IMR-90 (cell line): ENCODE measurements around the gene ZNF611. TPM values are rescaled to one million over a fixed set of nuclear protein-coding genes. Genes with fewer than 3 reads are reported as not detected.

ENCODE experiments used
- ATAC-seq: fragments of 200-7000 bp; cut with Tn5 transposase; 2 replicates; pipeline ENCODE4 v1.9.1; 2020; ENCODE audit warnings: low read depth, mild to moderate bottlenecking, moderate library complexity
- BruUV-seq: library from RNA; stranded (reverse); fragments of 400-500 nt; replicated peaks from 2 replicates; lab custom pipeline; 2021; lab: Mats Ljungman, UMichigan
- CTCF ChIA-PET: fragments of 300-600 bp; formaldehyde crosslinking; extraction: SDS; loops from one replicate; lab custom pipeline; 2021; ENCODE audit warnings: antibody characterized with exemption; lab: Yijun Ruan, JAX
- POLR2A ChIA-PET: fragments of 300-600 bp; sonication (Branson Sonifier 250); formaldehyde crosslinking; loops from one replicate; lab custom pipeline; 2022; ENCODE audit warnings: antibody characterized with exemption; ENCODE audit not compliant: unreplicated experiment; lab: Charles Lee
- DNase-seq: peaks from one replicate; pipeline ENCODE4 v3.0.0; 2013
- H2AFZ ChIP-seq: replicated peaks from 2 replicates; pipeline ENCODE3; 2013; ENCODE audit warnings: low read length, mild to moderate bottlenecking; ENCODE audit not compliant: poor library complexity
- H2AK5ac ChIP-seq: 2 replicates; pipeline ENCODE4 v1.6.1; 2013; ENCODE audit warnings: low read depth, low read length, inconsistent platforms
- H2AK9ac ChIP-seq: replicated peaks from 2 replicates; pipeline ENCODE3; 2013; ENCODE audit warnings: mild to moderate bottlenecking, low read depth, low read length, moderate library complexity; ENCODE audit not compliant: poor library complexity
- H2BK120ac ChIP-seq: 2 replicates; pipeline ENCODE4 v1.6.1; 2013; ENCODE audit warnings: low read depth, low read length, inconsistent platforms
- H2BK15ac ChIP-seq: 3 replicates; pipeline ENCODE4 v1.6.1; 2013; ENCODE audit warnings: low read depth, low read length, inconsistent platforms
- H2BK20ac ChIP-seq: 2 replicates; pipeline ENCODE4 v1.6.1; 2013; ENCODE audit warnings: low read depth, mild to moderate bottlenecking, inconsistent platforms, low read length, moderate library complexity
- H2BK5ac ChIP-seq: 2 replicates; pipeline ENCODE4 v1.6.1; 2013; ENCODE audit warnings: mild to moderate bottlenecking, low read depth, low read length, inconsistent platforms; ENCODE audit not compliant: poor library complexity, severe bottlenecking
- H3K14ac ChIP-seq: replicated peaks from 2 replicates; pipeline ENCODE4 v1.6.1; 2013; ENCODE audit warnings: low read depth, low read length, inconsistent platforms
- H3K18ac ChIP-seq: 2 replicates; pipeline ENCODE4 v1.6.1; 2013; ENCODE audit warnings: low read depth, low read length, control low read depth
- H3K23ac ChIP-seq: 2 replicates; pipeline ENCODE4 v1.6.1; 2013; ENCODE audit warnings: low read depth, low read length, inconsistent platforms
- H3K27ac ChIP-seq: 2 replicates; pipeline ENCODE4 v1.5.1; 2013; ENCODE audit warnings: mild to moderate bottlenecking, control low read depth, low read length; ENCODE audit not compliant: insufficient read depth
- H3K27me3 ChIP-seq: 2 replicates; pipeline ENCODE4 v1.6.1; 2013; ENCODE audit warnings: low read length; ENCODE audit not compliant: control insufficient read depth, insufficient read depth
- H3K36me3 ChIP-seq: 2 replicates; pipeline ENCODE4 v1.6.1; 2013; ENCODE audit warnings: low read length, mixed read lengths; ENCODE audit not compliant: control insufficient read depth, insufficient read depth
- H3K4ac ChIP-seq: 2 replicates; pipeline ENCODE4 v1.6.1; 2013; ENCODE audit warnings: low read depth, low read length, inconsistent platforms
- H3K4me1 ChIP-seq: 2 replicates; pipeline ENCODE4 v1.6.1; 2013; ENCODE audit warnings: low read length, mixed read lengths; ENCODE audit not compliant: control insufficient read depth, insufficient read depth
- H3K4me2 ChIP-seq: 2 replicates; pipeline ENCODE4 v1.6.1; 2013; ENCODE audit warnings: low read depth, mild to moderate bottlenecking, control low read depth, low read length, moderate library complexity
- H3K4me3 ChIP-seq: 2 replicates; pipeline ENCODE4 v1.5.1; 2013; ENCODE audit warnings: low read depth, mild to moderate bottlenecking, control low read depth, low read length, moderate library complexity; ENCODE audit not compliant: insufficient read depth
- H3K56ac ChIP-seq: 2 replicates; pipeline ENCODE4 v1.6.1; 2013; ENCODE audit warnings: low read length, inconsistent platforms; ENCODE audit not compliant: insufficient read depth; ENCODE audit errors: extremely low read depth
- H3K79me1 ChIP-seq, 2 experiments: 2 replicates each; pipeline ENCODE4 v1.6.1; 2013; ENCODE audit warnings: low read length in 2 of 2, inconsistent platforms in 1 of 2, low read depth in 1 of 2
- H3K9ac ChIP-seq: 2 replicates; pipeline ENCODE4 v1.6.1; 2013; ENCODE audit warnings: low read depth, low read length, control low read depth
- H3K9me1 ChIP-seq: 2 replicates; pipeline ENCODE4 v1.6.1; 2013; ENCODE audit warnings: low read length, inconsistent platforms; ENCODE audit not compliant: insufficient read depth
- H3K9me3 ChIP-seq: 2 replicates; pipeline ENCODE4 v1.6.1; 2013; ENCODE audit warnings: low read length; ENCODE audit not compliant: control insufficient read depth, insufficient read depth
- H4K20me1 ChIP-seq: 2 replicates; pipeline ENCODE4 v1.6.1; 2013; ENCODE audit warnings: low read length, inconsistent platforms; ENCODE audit not compliant: insufficient read depth
- H4K5ac ChIP-seq: 2 replicates; pipeline ENCODE4 v1.6.1; 2013; ENCODE audit warnings: mild to moderate bottlenecking, low read depth, low read length, control low read depth
- H4K8ac ChIP-seq, 2 experiments: 2 replicates each; pipeline ENCODE4 v1.6.1; 2013; ENCODE audit warnings: low read depth in 2 of 2, low read length in 2 of 2, control low read depth in 1 of 2, inconsistent platforms in 1 of 2
- H4K91ac ChIP-seq: 2 replicates; pipeline ENCODE4 v1.6.1; 2013; ENCODE audit warnings: low read depth, low read length, inconsistent platforms; ENCODE audit not compliant: insufficient read depth
- BHLHE40 ChIP-seq: fragments of 150-350 bp; IDR thresholded peaks from 2 replicates; pipeline ENCODE4 v1.6.1; 2016; ENCODE audit warnings: mild to moderate bottlenecking, low read depth, low read length
- CEBPB ChIP-seq: IDR thresholded peaks from 2 replicates; pipeline ENCODE4 v1.6.1; 2012; ENCODE audit warnings: low read depth, low read length, improper control_type of control experiment
- CHD1 ChIP-seq: IDR thresholded peaks from 2 replicates; pipeline ENCODE4 v1.6.1; 2012; ENCODE audit warnings: low read depth, low read length, improper control_type of control experiment
- NFE2L2 ChIP-seq: fragments of 150-350 bp; IDR thresholded peaks from 2 replicates; pipeline ENCODE4 v1.6.1; 2016; ENCODE audit warnings: low read depth, mild to moderate bottlenecking, low read length
- RAD21 ChIP-seq: IDR thresholded peaks from 2 replicates; pipeline ENCODE4 v1.6.1; 2012; ENCODE audit warnings: low read length, improper control_type of control experiment
- RCOR1 ChIP-seq: IDR thresholded peaks from 2 replicates; pipeline ENCODE4 v1.6.1; 2012; ENCODE audit warnings: mild to moderate bottlenecking, low read length, improper control_type of control experiment; ENCODE audit not compliant: insufficient replicate concordance
- SMC3 ChIP-seq: fragments of 150-350 bp; IDR thresholded peaks from 2 replicates; pipeline ENCODE4 v1.6.1; 2016; ENCODE audit warnings: low read depth, mild to moderate bottlenecking, antibody characterized with exemption, low read length, moderate library complexity
- dilution Hi-C: fragments of 300-500 bp; cut with HindIII; formaldehyde crosslinking; loops from one replicate; pipeline ENCODE4 v1.14.3; 2018; ENCODE audit warnings: low sequenced_read_pairs; ENCODE audit not compliant: unreplicated experiment
- in situ Hi-C: fragments of 300-500 bp; cut with MboI; formaldehyde crosslinking; loops from 3 replicates; pipeline ENCODE4 v1.14.3; 2019; ENCODE audit warnings: low sequenced_read_pairs, inconsistent platforms, mixed read lengths
- intact Hi-C: fragments of 100-400 bp; cut with micrococcal nuclease; formaldehyde crosslinking; loops from 2 replicates; pipeline ENCODE4 v1.10.0; 2022
- polyA plus RNA-seq, 3 experiments: library from polyadenylated mRNA; depleted of rRNA; stranded (reverse); fragments of >200 nt; gene quantifications; 2 replicates each; pipeline ENCODE4 v1.2.3, GENCODE V29; 2012; ENCODE audit warnings: low replicate concordance in 1 of 3
- total RNA-seq: library from RNA; depleted of rRNA; stranded (reverse); fragments of >200 nt; gene quantifications from 2 replicates; pipeline ENCODE4 v1.2.3, GENCODE V29; 2012
- TF ChIP-seq, protein P1 (sequence below): fragments of 150-350 bp; IDR thresholded peaks from 2 replicates; pipeline ENCODE4 v1.6.1; 2017; ENCODE audit warnings: mild to moderate bottlenecking, antibody characterized with exemption, low read length, low read depth

The ZNF611 gene
- total and polyA plus RNA-seq, 2 of the 4 experiments (the other 2 are of a cell fraction) = 3.8 to 8.8 TPM

DNA sequence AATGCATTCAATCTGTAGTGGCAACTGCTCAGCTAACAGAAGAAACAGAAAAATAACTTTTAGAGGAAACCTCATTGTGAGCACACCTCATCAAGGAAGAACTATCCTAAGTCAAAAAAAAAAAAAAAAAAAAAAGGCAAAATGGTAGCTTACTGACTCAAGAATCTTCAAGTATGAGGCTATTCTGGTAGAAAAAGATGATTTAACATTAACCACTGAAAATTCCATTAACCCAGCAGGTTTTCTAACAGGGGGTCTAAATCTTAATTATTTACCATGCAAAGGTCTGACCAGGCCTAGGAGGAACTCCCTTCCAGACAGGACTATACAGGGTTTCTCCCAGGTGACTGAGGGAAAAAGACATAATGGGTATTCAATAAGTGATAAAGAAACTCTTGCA lies 68.3 kb downstream of the ZNF611 start:
- H3K9me1 ChIP-seq = 0 out of 2 replicates have a peak, but pooled peaks cover 4% of the 10 kb centered on the region
- no peak overlapping the region for H2BK120ac ChIP-seq
- no peak overlapping the region for H3K4me3 ChIP-seq
- H4K8ac ChIP-seq = no peak overlapping the region
- no peak overlapping the region for H3K4me2 ChIP-seq
- H4K5ac ChIP-seq = no peak overlapping the region
- no peak overlapping the region for H2AK5ac ChIP-seq
- intact Hi-C loops (no loop called here), in situ Hi-C loops (no loop called here), dilution Hi-C loops (no loop called here)
- TF ChIP-seq, protein P1, sequence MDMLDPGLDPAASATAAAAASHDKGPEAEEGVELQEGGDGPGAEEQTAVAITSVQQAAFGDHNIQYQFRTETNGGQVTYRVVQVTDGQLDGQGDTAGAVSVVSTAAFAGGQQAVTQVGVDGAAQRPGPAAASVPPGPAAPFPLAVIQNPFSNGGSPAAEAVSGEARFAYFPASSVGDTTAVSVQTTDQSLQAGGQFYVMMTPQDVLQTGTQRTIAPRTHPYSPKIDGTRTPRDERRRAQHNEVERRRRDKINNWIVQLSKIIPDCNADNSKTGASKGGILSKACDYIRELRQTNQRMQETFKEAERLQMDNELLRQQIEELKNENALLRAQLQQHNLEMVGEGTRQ = no peak
- no peak for TF ChIP-seq RAD21
- no peak for TF ChIP-seq SMC3
- TF ChIP-seq BHLHE40 = no peak
- TF ChIP-seq CEBPB = no peak
- no peak for TF ChIP-seq CHD1
- no peak for TF ChIP-seq RCOR1
- no peak for TF ChIP-seq NFE2L2
- no peak overlapping the region for H2BK20ac ChIP-seq
- no peak overlapping the region for H3K56ac ChIP-seq
- H3K9me3 ChIP-seq = no peaks in the 10 kb centered on the region
- no peak overlapping the region for H3K27ac ChIP-seq
- no peak overlapping the region for H4K91ac ChIP-seq
- H3K27me3 ChIP-seq = no peaks in the 10 kb centered on the region
- peaks cover 16 to 56% of the 10 kb centered on the region in 2 experiments for H3K79me1 ChIP-seq
- CTCF ChIA-PET = interaction anchor here (0.5 to 0.7 kb wide), 3 partner anchors 20 to 21 kb away, joined by 3 to 10 read pairs (median 4); no protein-coding TSS in a partner anchor
- no peak overlapping the region for H3K23ac ChIP-seq
- no peak for DNase-seq
- no peak overlapping the region for H3K18ac ChIP-seq
- no peak overlapping the region for H3K9ac ChIP-seq
- no peak for ATAC-seq
- H2BK15ac ChIP-seq = no peak overlapping the region
- POLR2A ChIA-PET = no interaction called here
- peaks cover 6% of the 10 kb centered on the region for H3K4me1 ChIP-seq
- H2AK9ac ChIP-seq = no peak overlapping the region
- no TSS peak for BruUV-seq
- H4K20me1 ChIP-seq = peaks cover 7% of the 10 kb centered on the region; the same call in 1 of the 2 replicates
- peaks cover 9% of the 10 kb centered on the region for H3K36me3 ChIP-seq
- no peak overlapping the region for H3K14ac ChIP-seq
- no peak overlapping the region for H2BK5ac ChIP-seq
- no peak overlapping the region for H2AFZ ChIP-seq
- no peak overlapping the region for H3K4ac ChIP-seq
